H9 (cell line): ENCODE results near the gene HS6ST3. TPM values are rescaled to one million over a fixed set of nuclear protein-coding genes. Genes with fewer than 3 reads are reported as not detected.

Experiments
- DNase-seq: peaks from one replicate; pipeline ENCODE4 v3.0.0-alpha.2; 2017
- H2AFZ ChIP-seq: one replicate; pipeline ENCODE4 v1.6.1; 2013; ENCODE audit warnings: mild to moderate bottlenecking, low read length, control low read depth, moderate library complexity
- H2AK5ac ChIP-seq: 2 replicates; pipeline ENCODE4 v1.6.1; 2013; ENCODE audit warnings: low read length, control low read depth, mixed read lengths; ENCODE audit not compliant: insufficient read length
- H2BK120ac ChIP-seq: one replicate; pipeline ENCODE4 v1.6.1; 2013; ENCODE audit warnings: low read depth, mild to moderate bottlenecking, low read length, control low read depth, inconsistent platforms; ENCODE audit not compliant: poor library complexity, severe bottlenecking
- H2BK12ac ChIP-seq: 2 replicates; pipeline ENCODE4 v1.6.1; 2013; ENCODE audit warnings: low read length, control low read depth, mixed read lengths, low read depth; ENCODE audit not compliant: insufficient read length
- H2BK15ac ChIP-seq: 2 replicates; pipeline ENCODE4 v1.6.1; 2013; ENCODE audit warnings: low read depth, low read length, control low read depth
- H2BK20ac ChIP-seq: one replicate; pipeline ENCODE4 v1.6.1; 2013; ENCODE audit warnings: low read depth, mild to moderate bottlenecking, low read length, control low read depth, inconsistent platforms; ENCODE audit not compliant: poor library complexity, severe bottlenecking
- H2BK5ac ChIP-seq: 2 replicates; pipeline ENCODE4 v1.6.1; 2013; ENCODE audit warnings: low read length, control low read depth, mixed read lengths; ENCODE audit not compliant: insufficient read length
- H3K14ac ChIP-seq: 2 replicates; pipeline ENCODE4 v1.6.1; 2013; ENCODE audit warnings: low read length, control low read depth; ENCODE audit not compliant: insufficient read depth
- H3K18ac ChIP-seq: 2 replicates; pipeline ENCODE4 v1.6.1; 2013; ENCODE audit warnings: low read depth, mild to moderate bottlenecking, mixed read lengths, low read length, control low read depth; ENCODE audit not compliant: insufficient read length
- H3K23ac ChIP-seq: 2 replicates; pipeline ENCODE4 v1.6.1; 2013; ENCODE audit warnings: low read length, control low read depth, mixed read lengths, low read depth; ENCODE audit not compliant: insufficient read length
- H3K23me2 ChIP-seq: 2 replicates; pipeline ENCODE4 v1.6.1; 2013; ENCODE audit warnings: low read depth, mild to moderate bottlenecking, mixed read lengths, low read length, control low read depth; ENCODE audit not compliant: insufficient read length, poor library complexity, severe bottlenecking
- H3K27ac ChIP-seq: 2 replicates; pipeline ENCODE4 v1.5.1; 2013; ENCODE audit warnings: low read length, control low read depth, mixed read lengths, low read depth; ENCODE audit not compliant: insufficient read length
- H3K27me3 ChIP-seq: 2 replicates; pipeline ENCODE4 v1.6.1; 2013; ENCODE audit warnings: low read length, control low read depth, inconsistent platforms; ENCODE audit not compliant: insufficient read depth
- H3K4ac ChIP-seq: 2 replicates; pipeline ENCODE4 v1.6.1; 2013; ENCODE audit warnings: low read depth, mild to moderate bottlenecking, control low read depth, inconsistent platforms, low read length, moderate library complexity
- H3K4me1 ChIP-seq: 2 replicates; pipeline ENCODE4 v1.6.1; 2013; ENCODE audit warnings: low read length, control low read depth, inconsistent platforms; ENCODE audit not compliant: insufficient read depth
- H3K4me2 ChIP-seq: 2 replicates; pipeline ENCODE4 v1.6.1; 2013; ENCODE audit warnings: low read length, control low read depth, mixed read lengths; ENCODE audit not compliant: insufficient read length, insufficient read depth
- H3K56ac ChIP-seq: 2 replicates; pipeline ENCODE4 v1.6.1; 2013; ENCODE audit warnings: low read depth, mild to moderate bottlenecking, mixed read lengths, low read length, control low read depth; ENCODE audit not compliant: insufficient read length
- H3K79me1 ChIP-seq: 2 replicates; pipeline ENCODE4 v1.6.1; 2013; ENCODE audit warnings: low read depth, mild to moderate bottlenecking, moderate library complexity, low read length, control low read depth, inconsistent platforms; ENCODE audit not compliant: insufficient read depth, poor library complexity, severe bottlenecking
- H3K79me2 ChIP-seq: 2 replicates; pipeline ENCODE4 v1.6.1; 2013; ENCODE audit warnings: low read length, control low read depth, inconsistent platforms; ENCODE audit not compliant: insufficient read depth
- H3K9ac ChIP-seq: 2 replicates; pipeline ENCODE4 v1.6.1; 2013; ENCODE audit warnings: low read length, control low read depth, mixed read lengths; ENCODE audit not compliant: insufficient read length; ENCODE audit errors: extremely low read depth
- H3K9me3 ChIP-seq: one replicate; pipeline ENCODE4 v1.6.1; 2013; ENCODE audit warnings: low read depth, low read length, inconsistent platforms; ENCODE audit not compliant: control insufficient read depth
- H3T11ph ChIP-seq: one replicate; pipeline ENCODE4 v1.6.1; 2013; ENCODE audit warnings: mild to moderate bottlenecking, low read length, control low read depth, inconsistent platforms
- H4K20me1 ChIP-seq: one replicate; pipeline ENCODE4 v1.6.1; 2013; ENCODE audit not compliant: control insufficient read depth, insufficient read length, insufficient read depth
- H4K5ac ChIP-seq: 2 replicates; pipeline ENCODE4 v1.6.1; 2013; ENCODE audit warnings: low read depth, mild to moderate bottlenecking, mixed read lengths, low read length, control low read depth; ENCODE audit not compliant: insufficient read length
- H4K8ac ChIP-seq: replicated peaks from 2 replicates; pipeline ENCODE4 v1.6.1; 2013; ENCODE audit warnings: low read length, control low read depth, mixed read lengths, low read depth; ENCODE audit not compliant: insufficient read length
- H4K91ac ChIP-seq: 2 replicates; pipeline ENCODE4 v1.6.1; 2013; ENCODE audit warnings: low read depth, mild to moderate bottlenecking, moderate library complexity, mixed read lengths, low read length, control low read depth; ENCODE audit not compliant: insufficient read length
- H3K27ac Mint-ChIP-seq, 3 experiments: 2 replicates in 2 of 3; 3 replicates in 1 of 3; pipeline ENCODE4 v1.8.0; 2020 to 2021; ENCODE audit warnings: mixed read lengths in 3 of 3, mild to moderate bottlenecking in 1 of 3, moderate library complexity in 1 of 3
- H3K27me3 Mint-ChIP-seq: 2 replicates; pipeline ENCODE4 v1.8.0; 2021; ENCODE audit warnings: low read depth, mild to moderate bottlenecking, moderate library complexity, mixed read lengths
- H3K36me3 Mint-ChIP-seq, 3 experiments: 2 replicates in 2 of 3; 3 replicates in 1 of 3; pipeline ENCODE4 v1.8.0; 2020 to 2021; ENCODE audit warnings: low read depth in 3 of 3, mixed read lengths in 3 of 3; ENCODE audit not compliant: insufficient read depth in 1 of 3
- H3K4me1 Mint-ChIP-seq, 2 experiments: 2 replicates each; pipeline ENCODE4 v1.8.0; 2020; ENCODE audit warnings: mixed read lengths in 2 of 2
- H3K4me3 Mint-ChIP-seq, 2 experiments: 2 replicates in 1 of 2; 3 replicates in 1 of 2; pipeline ENCODE4 v1.8.0; 2020 to 2021; ENCODE audit warnings: mild to moderate bottlenecking in 2 of 2, mixed read lengths in 2 of 2, moderate library complexity in 1 of 2
- H3K9me3 Mint-ChIP-seq, 2 experiments: 2 replicates in 1 of 2; 3 replicates in 1 of 2; pipeline ENCODE4 v1.8.0; 2020; ENCODE audit warnings: mild to moderate bottlenecking in 2 of 2, mixed read lengths in 2 of 2, moderate library complexity in 1 of 2
- WGBS: extraction: QIAGEN DNeasy Blood & Tissue Kit; methylation state at CpG from one replicate; pipeline ENCODE4 v1.1.7; 2013; ENCODE audit warnings: missing lambda C conversion rate, low lambda C conversion rate, mixed read lengths; ENCODE audit not compliant: insufficient read length; ENCODE audit errors: extremely low coverage; 5-methylcytosine and 5-hydroxymethylcytosine counted together
- total RNA-seq: library from RNA; stranded (reverse); gene quantifications from 2 replicates; pipeline ENCODE4 v1.2.1, GENCODE V29; 2021
- TF ChIP-seq, protein P1 (sequence below): fragments of 200-600 bp; sonication (generic); conservative IDR thresholded peaks from 3 replicates; pipeline ENCODE4 v1.8.0; 2021; ENCODE audit warnings: antibody characterized with exemption, mild to moderate bottlenecking

HS6ST3 gene
- total RNA-seq, 1 experiment from 2014 or later = 0.44 TPM

DNA sequence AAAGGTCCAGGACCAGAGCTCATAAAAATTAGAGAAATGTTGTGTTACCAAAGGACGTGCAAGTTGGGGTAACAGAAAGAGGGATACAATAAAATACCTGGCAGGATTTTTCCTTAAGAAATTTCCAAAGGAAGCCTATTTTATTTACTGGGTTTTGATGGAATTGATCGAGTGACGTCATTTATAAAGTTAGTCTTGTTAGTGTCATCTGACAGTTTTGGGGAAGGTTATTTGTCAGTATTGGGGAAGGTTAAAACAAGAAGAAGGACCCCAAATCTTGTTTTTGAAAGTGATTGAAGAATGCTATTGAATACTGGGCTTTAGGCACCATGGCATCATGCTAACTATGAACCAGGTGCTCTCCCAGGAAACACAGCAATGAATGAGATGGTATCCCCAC is 287.9 kb downstream of the HS6ST3 start:
- Histone ChIP-seq H3K79me2 (0 out of 2 replicates have a peak, but pooled peaks cover 2% of the 10 kb centered on the region), H3K56ac (no peak overlapping the region), H3K9ac (no peak overlapping the region), H3K27me3 (no peaks in the 10 kb centered on the region), H3K4ac (no peak overlapping the region), H3K4me2 (no peak overlapping the region), H3K79me1 (no peaks in the 10 kb centered on the region), H3K27ac (no peak overlapping the region), H2AFZ (no peak overlapping the region), H2BK12ac (no peak overlapping the region), H3K9me3 (no peaks in the 10 kb centered on the region), H4K91ac (no peak overlapping the region), H3T11ph (no peak overlapping the region), H3K18ac (no peak overlapping the region), H4K20me1 (no peaks in the 10 kb centered on the region), H2AK5ac (no peak overlapping the region), H4K8ac (no peak overlapping the region), H2BK5ac (no peak overlapping the region), H2BK15ac (no peak overlapping the region), H4K5ac (no peak overlapping the region), H2BK20ac (no peak overlapping the region), H3K4me1 (no peaks in the 10 kb centered on the region), H3K14ac (no peak overlapping the region), H3K23ac (no peak overlapping the region), H2BK120ac (no peak overlapping the region), H3K23me2 (no peaks in the 10 kb centered on the region)
- no CpG with 5 or more reads among the region's 3 CpGs for whole genome bisulfite sequencing
- Mint-ChIP-seq H3K27ac (no peak overlapping the region), H3K9me3 (no peaks in the 10 kb centered on the region), H3K27me3 (no peaks in the 10 kb centered on the region; the same call in 1 of the 2 replicates), H3K4me3 (no peak overlapping the region), H3K36me3 (no peaks in the 10 kb centered on the region), H3K4me1 (peaks cover 9% of the 10 kb centered on the region in 2 experiments)
- TF ChIP-seq, protein P1, sequence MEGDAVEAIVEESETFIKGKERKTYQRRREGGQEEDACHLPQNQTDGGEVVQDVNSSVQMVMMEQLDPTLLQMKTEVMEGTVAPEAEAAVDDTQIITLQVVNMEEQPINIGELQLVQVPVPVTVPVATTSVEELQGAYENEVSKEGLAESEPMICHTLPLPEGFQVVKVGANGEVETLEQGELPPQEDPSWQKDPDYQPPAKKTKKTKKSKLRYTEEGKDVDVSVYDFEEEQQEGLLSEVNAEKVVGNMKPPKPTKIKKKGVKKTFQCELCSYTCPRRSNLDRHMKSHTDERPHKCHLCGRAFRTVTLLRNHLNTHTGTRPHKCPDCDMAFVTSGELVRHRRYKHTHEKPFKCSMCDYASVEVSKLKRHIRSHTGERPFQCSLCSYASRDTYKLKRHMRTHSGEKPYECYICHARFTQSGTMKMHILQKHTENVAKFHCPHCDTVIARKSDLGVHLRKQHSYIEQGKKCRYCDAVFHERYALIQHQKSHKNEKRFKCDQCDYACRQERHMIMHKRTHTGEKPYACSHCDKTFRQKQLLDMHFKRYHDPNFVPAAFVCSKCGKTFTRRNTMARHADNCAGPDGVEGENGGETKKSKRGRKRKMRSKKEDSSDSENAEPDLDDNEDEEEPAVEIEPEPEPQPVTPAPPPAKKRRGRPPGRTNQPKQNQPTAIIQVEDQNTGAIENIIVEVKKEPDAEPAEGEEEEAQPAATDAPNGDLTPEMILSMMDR = no peak
- no peak for DNase-seq
